NT2/D1 (cell line): ENCODE measurements around the gene MBP.

Source experiments
- YY1 ChIP-seq: IDR thresholded peaks from 2 replicates; pipeline ENCODE4 v1.6.1; 2011; ENCODE audit not compliant: insufficient read length, insufficient read depth
- ZNF274 ChIP-seq: IDR thresholded peaks from 2 replicates; pipeline ENCODE4 v1.6.1; 2011; ENCODE audit warnings: mild to moderate bottlenecking, low read depth, low read length

DNA sequence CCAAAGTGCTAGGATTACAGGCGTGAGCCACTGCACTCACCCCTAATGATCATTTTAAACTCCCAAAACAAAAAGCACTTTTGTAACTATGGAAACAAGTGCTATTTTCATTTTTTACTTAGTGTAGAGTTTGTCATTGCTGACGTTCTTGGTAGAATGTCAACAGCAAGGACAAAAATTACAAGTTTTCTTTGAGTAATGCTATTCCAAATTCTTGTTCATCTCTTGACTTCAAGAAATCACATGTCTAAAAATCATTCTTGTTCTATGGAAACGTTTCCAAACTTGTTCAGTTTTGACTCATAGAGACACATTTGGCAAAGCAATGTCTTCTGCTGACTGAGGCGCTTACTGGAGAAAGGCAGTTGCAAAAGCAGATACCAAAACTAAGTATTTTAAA, 82.6 kb downstream of the MBP start:
- TF ChIP-seq ZNF274 (no peak), YY1 (no peak)
